ENCODE results near the gene TOM1L2. TPM values are rescaled to one million over a fixed set of nuclear protein-coding genes. Genes with fewer than 3 reads are reported as not detected.

TOM1L2 gene
- total RNA-seq, 1 experiment from 2014 or later, result 35.5 TPM

- H3K36me3 Mint-ChIP-seq (ENCODE audit: insufficient read depth, unreplicated experiment), result no peaks in the 10 kb centered on the region
- intact Hi-C loops (cut with micrococcal nuclease; ENCODE audit: unreplicated experiment), result loop anchor here (5.0 kb wide), 1 partner anchor 44 kb away; no protein-coding TSS in a partner anchor
- TF ChIP-seq CTCF (IDR thresholded peaks at IDR 0.05; ENCODE audit: insufficient read depth in 1 of 2, low read depth in 1 of 2, low read length in 1 of 2, severe bottlenecking in 1 of 2, unreplicated experiment in 1 of 2), result no peak
- no peaks in the 10 kb centered on the region for H3K27me3 Mint-ChIP-seq (ENCODE audit: insufficient read depth, unreplicated experiment)
- H3K4me1 Mint-ChIP-seq (ENCODE audit: low read depth, unreplicated experiment), result peaks cover 7% of the 10 kb centered on the region
- H3K27ac Mint-ChIP-seq (ENCODE audit: unreplicated experiment), result no peak overlapping the region
- ChIA-PET POLR2A (no interaction called here), CTCF (interaction anchor here (0.6 kb wide), 1 partner anchor 16 kb away, joined by 3 read pairs; the partner anchor contains the start of genes DRC3 and TOM1L2)
- Histone ChIP-seq H3K36me3 (ENCODE audit: control insufficient read depth, insufficient read depth, low read length) (no peaks in the 10 kb centered on the region), H3K4me1 (peaks cover 8% of the 10 kb centered on the region; the same call in 1 of the 2 replicates), H3K4me3 (ENCODE audit: low read depth, low read length) (no peak overlapping the region), H3K9me3 (no peaks in the 10 kb centered on the region), H3K27me3 (replicated peaks; ENCODE audit: control insufficient read depth, insufficient read depth, low read length) (no peaks in the 10 kb centered on the region)
- no TSS peak for BruUV-seq (replicated peaks)
- no peak for DNase-seq
- H3K4me3 Mint-ChIP-seq (ENCODE audit: unreplicated experiment), result no peak overlapping the region
- no peaks in the 10 kb centered on the region for H3K9me3 Mint-ChIP-seq (ENCODE audit: unreplicated experiment)
Measured at GRCh38 chr17:17988427-17988945, 16.3 kb upstream of the TOM1L2 start.

GRCh38 chr17:17987901-17988300 is 15.7 kb upstream of the TOM1L2 start:
- ChIA-PET POLR2A (no interaction called here), CTCF (interaction anchor here (0.6 kb wide), 1 partner anchor 16 kb away, joined by 3 read pairs; the partner anchor contains the start of genes DRC3 and TOM1L2)
- Histone ChIP-seq H3K36me3 (ENCODE audit: control insufficient read depth, insufficient read depth, low read length) (no peaks in the 10 kb centered on the region), H3K4me1 (peaks cover 12% of the 10 kb centered on the region), H3K27me3 (replicated peaks; ENCODE audit: control insufficient read depth, insufficient read depth, low read length) (no peaks in the 10 kb centered on the region), H3K4me3 (ENCODE audit: low read depth, low read length) (no peak overlapping the region), H3K9me3 (no peaks in the 10 kb centered on the region)
- no peak for DNase-seq
- intact Hi-C loops (cut with micrococcal nuclease; ENCODE audit: unreplicated experiment), result loop anchor here (5.0 kb wide), 1 partner anchor 44 kb away; no protein-coding TSS in a partner anchor
- Mint-ChIP-seq H3K36me3 (ENCODE audit: insufficient read depth, unreplicated experiment) (no peaks in the 10 kb centered on the region), H3K4me1 (ENCODE audit: low read depth, unreplicated experiment) (peaks cover 7% of the 10 kb centered on the region), H3K27ac (ENCODE audit: unreplicated experiment) (no peak overlapping the region), H3K27me3 (ENCODE audit: insufficient read depth, unreplicated experiment) (no peaks in the 10 kb centered on the region), H3K4me3 (ENCODE audit: unreplicated experiment) (no peak overlapping the region), H3K9me3 (ENCODE audit: unreplicated experiment) (no peaks in the 10 kb centered on the region)
- no TSS peak for BruUV-seq (replicated peaks)
- TF ChIP-seq CTCF (IDR thresholded peaks at IDR 0.05; ENCODE audit: insufficient read depth in 1 of 2, low read depth in 1 of 2, low read length in 1 of 2, severe bottlenecking in 1 of 2, unreplicated experiment in 1 of 2), result no peak

GRCh38 chr17:17987187-17987896 is 15.1 kb upstream of the TOM1L2 start:
- POLR2A ChIA-PET, result no interaction called here

More at GRCh38 chr17:17987187-17987896, 15.1 kb upstream of the TOM1L2 start:
- Histone ChIP-seq H3K4me1 (peaks cover 15% of the 10 kb centered on the region), H3K4me3 (ENCODE audit: low read depth, low read length) (no peak overlapping the region), H3K36me3 (ENCODE audit: control insufficient read depth, insufficient read depth, low read length) (no peaks in the 10 kb centered on the region), H3K9me3 (no peaks in the 10 kb centered on the region), H3K27me3 (replicated peaks; ENCODE audit: control insufficient read depth, insufficient read depth, low read length) (no peaks in the 10 kb centered on the region)
- H3K27me3 Mint-ChIP-seq (ENCODE audit: insufficient read depth, unreplicated experiment), result no peaks in the 10 kb centered on the region
- H3K4me1 Mint-ChIP-seq (ENCODE audit: low read depth, unreplicated experiment), result peaks cover 7% of the 10 kb centered on the region
- no peak for DNase-seq
- no peaks in the 10 kb centered on the region for H3K9me3 Mint-ChIP-seq (ENCODE audit: unreplicated experiment)
- H3K27ac Mint-ChIP-seq (ENCODE audit: unreplicated experiment), result no peak overlapping the region
- TF ChIP-seq CTCF (IDR thresholded peaks at IDR 0.05; ENCODE audit: insufficient read depth in 1 of 2, low read depth in 1 of 2, low read length in 1 of 2, severe bottlenecking in 1 of 2, unreplicated experiment in 1 of 2), result no peak
- BruUV-seq (replicated peaks), result no TSS peak
- intact Hi-C loops (cut with micrococcal nuclease; ENCODE audit: unreplicated experiment), result loop anchor here (5.0 kb wide), 1 partner anchor 45 kb away; no protein-coding TSS in a partner anchor
- no peaks in the 10 kb centered on the region for H3K36me3 Mint-ChIP-seq (ENCODE audit: insufficient read depth, unreplicated experiment)
- no peak overlapping the region for H3K4me3 Mint-ChIP-seq (ENCODE audit: unreplicated experiment)
- CTCF ChIA-PET, result interaction anchor here (0.6 kb wide), 2 partner anchors 15 to 43 kb away, joined by 3 read pairs; partner anchors contain the start of genes DRC3 and TOM1L2
